GM12878 (cell line): ENCODE data around the gene DDHD1. TPM values are rescaled to one million over a fixed set of nuclear protein-coding genes. Genes with fewer than 3 reads are reported as not detected.
A peak's percentile ranks its signal among the peaks of the same experiment; 100 is the strongest.

Experiments
- BMI1 ChIP-seq: fragments of 450-650 bp; IDR thresholded peaks from 2 replicates; pipeline ENCODE4 v1.6.1; 2016; ENCODE audit warnings: mild to moderate bottlenecking, moderate library complexity, borderline replicate concordance
- BRCA1 ChIP-seq: IDR thresholded peaks from 2 replicates; pipeline ENCODE4 v1.6.1; 2011; ENCODE audit warnings: low read depth, low read length, improper control_type of control experiment
- CHD1 ChIP-seq: IDR thresholded peaks from 2 replicates; pipeline ENCODE4 v1.6.1; 2012; ENCODE audit warnings: low read depth, low read length, improper control_type of control experiment
- IKZF1 ChIP-seq: fragments of 450-650 bp; conservative IDR thresholded peaks from 2 replicates; pipeline ENCODE4 v1.6.1; 2017; ENCODE audit warnings: antibody characterized with exemption, mild to moderate bottlenecking
- MTA2 ChIP-seq: fragments of 450-650 bp; IDR thresholded peaks from 2 replicates; pipeline ENCODE4 v1.6.1; 2016; ENCODE audit warnings: low read depth, mild to moderate bottlenecking, moderate library complexity
- NFYB ChIP-seq: IDR thresholded peaks from 2 replicates; pipeline ENCODE4 v1.6.1; 2011; ENCODE audit warnings: low read depth, mild to moderate bottlenecking, low read length, improper control_type of control experiment, moderate library complexity; ENCODE audit not compliant: insufficient read depth
- RBBP5 ChIP-seq: fragments of 200-600 bp; sonication (generic); conservative IDR thresholded peaks from 2 replicates; pipeline ENCODE4 v1.6.1; 2016
- RCOR1 ChIP-seq: conservative IDR thresholded peaks from 2 replicates; pipeline ENCODE4 v1.6.1; 2012; ENCODE audit warnings: low read depth, low read length, improper control_type of control experiment
- SMAD5 ChIP-seq: IDR thresholded peaks from 2 replicates; pipeline ENCODE4 v1.6.1; 2016; ENCODE audit warnings: antibody characterized with exemption, low read depth
- SREBF1 ChIP-seq: IDR thresholded peaks from 2 replicates; pipeline ENCODE4 v1.6.1; 2012; ENCODE audit warnings: mild to moderate bottlenecking, low read length
- WRNIP1 ChIP-seq: IDR thresholded peaks from 2 replicates; pipeline ENCODE4 v1.6.1; 2011; ENCODE audit warnings: low read depth, low read length, improper control_type of control experiment, borderline replicate concordance
- ZNF384 ChIP-seq: IDR thresholded peaks from 2 replicates; pipeline ENCODE4 v1.6.1; 2012; ENCODE audit warnings: low read depth, mild to moderate bottlenecking, low read length, improper control_type of control experiment, borderline replicate concordance
- polyA plus RNA-seq, 11 experiments: library from polyadenylated mRNA; depleted of rRNA in 4 of 11; unstranded in 6 of 11; stranded (reverse) in 5 of 11; fragments of >200 nt; fragmentation: Nextera tagmentation in 4 of 11; fragmentation: Illumina TruSeq in 1 of 11; extraction: Ambion mirVana in 4 of 11; extraction: Trizol in 1 of 11; gene quantifications; 1 replicate in 1 of 11; 2 replicates in 10 of 11; pipeline versions ENCODE4 v1.2.1 to v1.2.3, GENCODE V29; 2011 to 2016; ENCODE audit warnings: inconsistent platforms in 2 of 11, missing spikeins in 2 of 11, low read depth in 1 of 11
- total RNA-seq, 4 experiments: library from RNA; depleted of rRNA in 3 of 4; stranded (reverse); fragments of >200 nt in 3 of 4; fragmentation: Illumina TruSeq in 1 of 4; extraction: Trizol in 1 of 4; gene quantifications; 2 replicates each; pipeline versions ENCODE4 v1.2.1 to v1.2.3, GENCODE V29; 2013 to 2021
- TF ChIP-seq, protein P1 (sequence below): fragments of 150-350 bp; IDR thresholded peaks from 2 replicates; pipeline ENCODE4 v1.6.1; 2014; ENCODE audit warnings: mild to moderate bottlenecking, low read depth, low read length
- TF ChIP-seq, protein P2 (sequence below): fragments of 450-650 bp; IDR thresholded peaks from 2 replicates; pipeline ENCODE4 v1.6.1; 2017; ENCODE audit warnings: mild to moderate bottlenecking, low read depth, inconsistent platforms; ENCODE audit not compliant: poor library complexity, severe bottlenecking
- TF ChIP-seq, protein P3 (sequence below): fragments of 450-650 bp; IDR thresholded peaks from 2 replicates; pipeline ENCODE4 v1.6.1; 2016; ENCODE audit warnings: mild to moderate bottlenecking
- TF ChIP-seq, protein P4 (sequence below): fragments of 450-650 bp; conservative IDR thresholded peaks from 2 replicates; pipeline ENCODE4 v1.6.1; 2017; ENCODE audit warnings: mild to moderate bottlenecking, moderate library complexity
- TF ChIP-seq, protein P5 (sequence below): fragments of 450-650 bp; IDR thresholded peaks from 2 replicates; pipeline ENCODE4 v1.6.1; 2017; ENCODE audit warnings: mild to moderate bottlenecking, moderate library complexity
- TF ChIP-seq, protein P6 (sequence below): fragments of 450-650 bp; IDR thresholded peaks from 2 replicates; pipeline ENCODE4 v1.6.1; 2014; ENCODE audit warnings: mild to moderate bottlenecking

The DDHD1 gene
- total and polyA plus RNA-seq, 10 of the 15 experiments (the other 5 are each of a cell fraction or from before 2014, with no cell fraction given): 7.7 to 52.3 (median 28.5) TPM

DNA sequence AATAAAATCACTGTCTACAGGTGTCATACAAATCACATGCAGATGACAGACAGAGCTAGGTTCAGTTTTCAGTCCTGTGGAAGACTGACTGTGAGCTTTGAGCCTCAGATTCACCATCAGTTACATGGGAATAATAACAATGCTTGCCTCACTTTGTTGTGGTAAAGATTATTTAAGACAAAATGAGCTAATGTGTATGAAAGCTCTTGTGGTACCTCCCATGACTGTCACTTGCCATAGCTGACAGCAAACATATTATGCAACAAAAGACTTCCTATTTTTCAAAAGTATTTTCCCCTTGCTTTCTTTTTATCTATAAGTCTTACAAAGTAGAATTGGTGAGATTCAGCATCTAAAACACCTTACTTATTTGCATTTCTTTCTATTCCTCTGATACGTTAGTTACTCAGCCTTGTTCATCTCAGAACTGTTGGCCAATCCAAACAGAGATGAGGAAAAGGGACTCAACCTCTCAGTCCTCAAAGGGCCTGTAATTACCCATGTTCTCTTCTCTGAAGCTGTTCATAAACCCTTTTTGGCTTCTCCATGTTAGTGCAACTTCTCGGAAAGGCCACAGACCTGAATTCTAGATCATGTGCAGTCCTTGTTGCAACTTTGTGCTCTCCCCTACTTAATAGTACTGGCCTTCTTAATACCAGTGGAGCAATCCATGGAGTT lies 8.8 kb upstream of the DDHD1 start (continued):
- TF ChIP-seq, protein P1, sequence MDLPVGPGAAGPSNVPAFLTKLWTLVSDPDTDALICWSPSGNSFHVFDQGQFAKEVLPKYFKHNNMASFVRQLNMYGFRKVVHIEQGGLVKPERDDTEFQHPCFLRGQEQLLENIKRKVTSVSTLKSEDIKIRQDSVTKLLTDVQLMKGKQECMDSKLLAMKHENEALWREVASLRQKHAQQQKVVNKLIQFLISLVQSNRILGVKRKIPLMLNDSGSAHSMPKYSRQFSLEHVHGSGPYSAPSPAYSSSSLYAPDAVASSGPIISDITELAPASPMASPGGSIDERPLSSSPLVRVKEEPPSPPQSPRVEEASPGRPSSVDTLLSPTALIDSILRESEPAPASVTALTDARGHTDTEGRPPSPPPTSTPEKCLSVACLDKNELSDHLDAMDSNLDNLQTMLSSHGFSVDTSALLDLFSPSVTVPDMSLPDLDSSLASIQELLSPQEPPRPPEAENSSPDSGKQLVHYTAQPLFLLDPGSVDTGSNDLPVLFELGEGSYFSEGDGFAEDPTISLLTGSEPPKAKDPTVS: no peak
- no peak for TF ChIP-seq NFYB
- TF ChIP-seq RCOR1: no peak
- TF ChIP-seq ZNF384: no peak
- TF ChIP-seq BRCA1: no peak
- TF ChIP-seq IKZF1: no peak
- TF ChIP-seq, protein P2, sequence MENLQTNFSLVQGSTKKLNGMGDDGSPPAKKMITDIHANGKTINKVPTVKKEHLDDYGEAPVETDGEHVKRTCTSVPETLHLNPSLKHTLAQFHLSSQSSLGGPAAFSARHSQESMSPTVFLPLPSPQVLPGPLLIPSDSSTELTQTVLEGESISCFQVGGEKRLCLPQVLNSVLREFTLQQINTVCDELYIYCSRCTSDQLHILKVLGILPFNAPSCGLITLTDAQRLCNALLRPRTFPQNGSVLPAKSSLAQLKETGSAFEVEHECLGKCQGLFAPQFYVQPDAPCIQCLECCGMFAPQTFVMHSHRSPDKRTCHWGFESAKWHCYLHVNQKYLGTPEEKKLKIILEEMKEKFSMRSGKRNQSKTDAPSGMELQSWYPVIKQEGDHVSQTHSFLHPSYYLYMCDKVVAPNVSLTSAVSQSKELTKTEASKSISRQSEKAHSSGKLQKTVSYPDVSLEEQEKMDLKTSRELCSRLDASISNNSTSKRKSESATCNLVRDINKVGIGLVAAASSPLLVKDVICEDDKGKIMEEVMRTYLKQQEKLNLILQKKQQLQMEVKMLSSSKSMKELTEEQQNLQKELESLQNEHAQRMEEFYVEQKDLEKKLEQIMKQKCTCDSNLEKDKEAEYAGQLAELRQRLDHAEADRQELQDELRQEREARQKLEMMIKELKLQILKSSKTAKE: peak; percentile 69
- TF ChIP-seq WRNIP1: no peak
- TF ChIP-seq, protein P3, sequence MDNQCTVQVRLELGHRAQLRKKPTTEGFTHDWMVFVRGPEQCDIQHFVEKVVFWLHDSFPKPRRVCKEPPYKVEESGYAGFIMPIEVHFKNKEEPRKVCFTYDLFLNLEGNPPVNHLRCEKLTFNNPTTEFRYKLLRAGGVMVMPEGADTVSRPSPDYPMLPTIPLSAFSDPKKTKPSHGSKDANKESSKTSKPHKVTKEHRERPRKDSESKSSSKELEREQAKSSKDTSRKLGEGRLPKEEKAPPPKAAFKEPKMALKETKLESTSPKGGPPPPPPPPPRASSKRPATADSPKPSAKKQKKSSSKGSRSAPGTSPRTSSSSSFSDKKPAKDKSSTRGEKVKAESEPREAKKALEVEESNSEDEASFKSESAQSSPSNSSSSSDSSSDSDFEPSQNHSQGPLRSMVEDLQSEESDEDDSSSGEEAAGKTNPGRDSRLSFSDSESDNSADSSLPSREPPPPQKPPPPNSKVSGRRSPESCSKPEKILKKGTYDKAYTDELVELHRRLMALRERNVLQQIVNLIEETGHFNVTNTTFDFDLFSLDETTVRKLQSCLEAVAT: no peak
- TF ChIP-seq, protein P4, sequence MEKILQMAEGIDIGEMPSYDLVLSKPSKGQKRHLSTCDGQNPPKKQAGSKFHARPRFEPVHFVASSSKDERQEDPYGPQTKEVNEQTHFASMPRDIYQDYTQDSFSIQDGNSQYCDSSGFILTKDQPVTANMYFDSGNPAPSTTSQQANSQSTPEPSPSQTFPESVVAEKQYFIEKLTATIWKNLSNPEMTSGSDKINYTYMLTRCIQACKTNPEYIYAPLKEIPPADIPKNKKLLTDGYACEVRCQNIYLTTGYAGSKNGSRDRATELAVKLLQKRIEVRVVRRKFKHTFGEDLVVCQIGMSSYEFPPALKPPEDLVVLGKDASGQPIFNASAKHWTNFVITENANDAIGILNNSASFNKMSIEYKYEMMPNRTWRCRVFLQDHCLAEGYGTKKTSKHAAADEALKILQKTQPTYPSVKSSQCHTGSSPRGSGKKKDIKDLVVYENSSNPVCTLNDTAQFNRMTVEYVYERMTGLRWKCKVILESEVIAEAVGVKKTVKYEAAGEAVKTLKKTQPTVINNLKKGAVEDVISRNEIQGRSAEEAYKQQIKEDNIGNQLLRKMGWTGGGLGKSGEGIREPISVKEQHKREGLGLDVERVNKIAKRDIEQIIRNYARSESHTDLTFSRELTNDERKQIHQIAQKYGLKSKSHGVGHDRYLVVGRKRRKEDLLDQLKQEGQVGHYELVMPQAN: no peak
- TF ChIP-seq RBBP5: no peak
- no peak for TF ChIP-seq BMI1
- TF ChIP-seq SREBF1: no peak
- TF ChIP-seq SMAD5: no peak
- TF ChIP-seq, protein P5, sequence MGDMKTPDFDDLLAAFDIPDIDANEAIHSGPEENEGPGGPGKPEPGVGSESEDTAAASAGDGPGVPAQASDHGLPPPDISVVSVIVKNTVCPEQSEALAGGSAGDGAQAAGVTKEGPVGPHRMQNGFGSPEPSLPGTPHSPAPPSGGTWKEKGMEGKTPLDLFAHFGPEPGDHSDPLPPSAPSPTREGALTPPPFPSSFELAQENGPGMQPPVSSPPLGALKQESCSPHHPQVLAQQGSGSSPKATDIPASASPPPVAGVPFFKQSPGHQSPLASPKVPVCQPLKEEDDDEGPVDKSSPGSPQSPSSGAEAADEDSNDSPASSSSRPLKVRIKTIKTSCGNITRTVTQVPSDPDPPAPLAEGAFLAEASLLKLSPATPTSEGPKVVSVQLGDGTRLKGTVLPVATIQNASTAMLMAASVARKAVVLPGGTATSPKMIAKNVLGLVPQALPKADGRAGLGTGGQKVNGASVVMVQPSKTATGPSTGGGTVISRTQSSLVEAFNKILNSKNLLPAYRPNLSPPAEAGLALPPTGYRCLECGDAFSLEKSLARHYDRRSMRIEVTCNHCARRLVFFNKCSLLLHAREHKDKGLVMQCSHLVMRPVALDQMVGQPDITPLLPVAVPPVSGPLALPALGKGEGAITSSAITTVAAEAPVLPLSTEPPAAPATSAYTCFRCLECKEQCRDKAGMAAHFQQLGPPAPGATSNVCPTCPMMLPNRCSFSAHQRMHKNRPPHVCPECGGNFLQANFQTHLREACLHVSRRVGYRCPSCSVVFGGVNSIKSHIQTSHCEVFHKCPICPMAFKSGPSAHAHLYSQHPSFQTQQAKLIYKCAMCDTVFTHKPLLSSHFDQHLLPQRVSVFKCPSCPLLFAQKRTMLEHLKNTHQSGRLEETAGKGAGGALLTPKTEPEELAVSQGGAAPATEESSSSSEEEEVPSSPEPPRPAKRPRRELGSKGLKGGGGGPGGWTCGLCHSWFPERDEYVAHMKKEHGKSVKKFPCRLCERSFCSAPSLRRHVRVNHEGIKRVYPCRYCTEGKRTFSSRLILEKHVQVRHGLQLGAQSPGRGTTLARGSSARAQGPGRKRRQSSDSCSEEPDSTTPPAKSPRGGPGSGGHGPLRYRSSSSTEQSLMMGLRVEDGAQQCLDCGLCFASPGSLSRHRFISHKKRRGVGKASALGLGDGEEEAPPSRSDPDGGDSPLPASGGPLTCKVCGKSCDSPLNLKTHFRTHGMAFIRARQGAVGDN: no peak
- TF ChIP-seq CHD1: no peak
- TF ChIP-seq, protein P6, sequence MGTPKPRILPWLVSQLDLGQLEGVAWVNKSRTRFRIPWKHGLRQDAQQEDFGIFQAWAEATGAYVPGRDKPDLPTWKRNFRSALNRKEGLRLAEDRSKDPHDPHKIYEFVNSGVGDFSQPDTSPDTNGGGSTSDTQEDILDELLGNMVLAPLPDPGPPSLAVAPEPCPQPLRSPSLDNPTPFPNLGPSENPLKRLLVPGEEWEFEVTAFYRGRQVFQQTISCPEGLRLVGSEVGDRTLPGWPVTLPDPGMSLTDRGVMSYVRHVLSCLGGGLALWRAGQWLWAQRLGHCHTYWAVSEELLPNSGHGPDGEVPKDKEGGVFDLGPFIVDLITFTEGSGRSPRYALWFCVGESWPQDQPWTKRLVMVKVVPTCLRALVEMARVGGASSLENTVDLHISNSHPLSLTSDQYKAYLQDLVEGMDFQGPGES: no peak
- TF ChIP-seq MTA2: peak; percentile 51; the same call in 1 of the 2 replicates
